ENCODE data around the gene MAML1.

GRCh38 chr5:179791881-179792611 lies 59.4 kb downstream of the MAML1 start:
- TF ChIP-seq CTCF (IDR thresholded peaks at IDR 0.05; ENCODE audit: insufficient read depth, low read depth, low read length) (no peak), EZH2 (IDR thresholded peaks at IDR 0.05; ENCODE audit: insufficient read depth, low read length) (no peak)

Measured in astrocyte (in vitro differentiated cells and primary cell).